ENCODE data around the gene DNM1.
A peak's percentile ranks its signal among the peaks of the same experiment; 100 is the strongest.

The DNM1 gene

GRCh38 chr9:128206916-128207910 lies 4.0 kb downstream of the DNM1 start:
- Mint-ChIP-seq H3K36me3 (ENCODE audit: low read depth) (no peaks in the 10 kb centered on the region), H3K9me3 (no peaks in the 10 kb centered on the region), H3K27me3 (peaks cover 12% of the 10 kb centered on the region)

GRCh38 chr9:128208386-128208785 lies 5.2 kb downstream of the DNM1 start:
- H3K4me1 Mint-ChIP-seq, result peaks cover 5% of the 10 kb centered on the region
- no peaks in the 10 kb centered on the region for H3K9me3 Mint-ChIP-seq
- peaks cover 13% of the 10 kb centered on the region for H3K27me3 Mint-ChIP-seq

More at GRCh38 chr9:128206916-128207910, 4.0 kb downstream of the DNM1 start:
- no peak overlapping the region for H3K27ac Mint-ChIP-seq
- ATAC-seq (no peak), DNase-seq (no peak)
- no peak overlapping the region for H3K4me3 Mint-ChIP-seq
- peaks cover 13% of the 10 kb centered on the region for H3K4me1 Mint-ChIP-seq

GRCh38 chr9:128208946-128209669 lies 5.9 kb downstream of the DNM1 start:
- DNase-seq (no peak), ATAC-seq (no peak)
- H3K27me3 Mint-ChIP-seq, result peaks cover 12% of the 10 kb centered on the region
- no peaks in the 10 kb centered on the region for H3K9me3 Mint-ChIP-seq
- H3K27ac Mint-ChIP-seq, result no peak overlapping the region
- H3K4me1 Mint-ChIP-seq, result peaks cover 4% of the 10 kb centered on the region
- H3K4me3 Mint-ChIP-seq, result no peak overlapping the region
- H3K36me3 Mint-ChIP-seq (ENCODE audit: low read depth), result no peaks in the 10 kb centered on the region

More at GRCh38 chr9:128208386-128208785, 5.2 kb downstream of the DNM1 start:
- ATAC-seq (no peak), DNase-seq (no peak)
- Mint-ChIP-seq H3K36me3 (ENCODE audit: low read depth) (no peaks in the 10 kb centered on the region), H3K4me3 (no peak overlapping the region), H3K27ac (no peak overlapping the region)

DNA sequence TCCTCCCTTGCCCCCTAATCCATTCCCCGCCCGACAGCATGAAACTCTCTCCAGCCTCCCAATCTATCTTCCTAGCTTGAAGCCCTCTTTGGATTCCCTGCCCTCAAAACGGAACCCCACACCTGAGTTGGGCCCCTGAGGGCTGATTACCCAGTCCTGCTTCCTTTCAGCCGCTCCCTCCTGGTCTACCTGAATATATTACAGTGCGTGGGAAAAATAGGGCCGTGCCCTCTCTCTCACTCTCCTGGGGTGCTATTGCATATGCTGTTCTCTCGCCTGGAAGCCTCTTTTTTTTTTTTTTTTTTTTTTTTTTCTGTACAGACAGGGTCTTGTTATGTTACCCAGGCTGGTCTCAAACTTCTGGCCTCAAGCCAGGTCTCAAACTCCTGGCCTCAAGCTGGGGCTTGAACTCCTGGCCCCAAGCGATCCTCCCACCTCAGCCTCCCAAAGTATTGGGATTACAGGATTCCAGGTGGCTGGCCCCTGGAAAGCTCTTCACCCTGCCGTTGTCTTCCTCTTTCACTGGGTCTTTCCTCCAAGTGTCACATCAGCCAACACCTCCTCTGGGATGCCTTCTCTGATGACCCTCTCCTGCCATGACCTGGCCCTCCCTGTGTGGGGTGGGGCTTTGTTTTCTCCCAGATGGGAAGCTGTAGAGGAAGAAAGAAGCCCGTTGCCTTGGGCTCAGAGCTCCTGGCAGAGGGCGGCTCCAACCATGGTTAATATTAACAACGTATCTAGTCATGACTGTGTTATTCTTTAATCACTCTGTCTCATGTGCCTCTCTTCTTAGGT lies 8.2 kb downstream of the DNM1 start:
- DNase-seq (no peak), ATAC-seq (no peak)
- Mint-ChIP-seq H3K4me3 (no peak overlapping the region), H3K27me3 (peaks cover 5% of the 10 kb centered on the region), H3K36me3 (ENCODE audit: low read depth) (no peaks in the 10 kb centered on the region), H3K27ac (no peak overlapping the region), H3K4me1 (no peaks in the 10 kb centered on the region), H3K9me3 (no peaks in the 10 kb centered on the region)

DNA sequence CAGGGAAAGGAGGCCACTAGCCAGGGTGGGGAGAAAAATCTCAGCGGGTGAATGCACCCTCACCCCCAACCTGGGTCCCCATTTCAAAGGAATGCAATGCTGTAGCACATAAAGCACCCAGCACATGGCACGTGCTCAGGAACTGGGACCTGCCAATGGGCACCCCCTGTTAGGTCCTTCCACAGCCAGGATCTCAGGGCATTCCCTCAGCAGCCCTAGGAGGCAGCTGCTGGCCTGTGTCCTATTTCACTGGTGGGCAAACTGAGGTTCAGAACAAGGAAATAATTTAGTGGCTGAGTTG lies 8.8 kb downstream of the DNM1 start:
- Mint-ChIP-seq H3K4me1 (peaks cover 2% of the 10 kb centered on the region), H3K27ac (no peak overlapping the region), H3K27me3 (peaks cover 6% of the 10 kb centered on the region), H3K36me3 (ENCODE audit: low read depth) (no peaks in the 10 kb centered on the region), H3K4me3 (no peak overlapping the region), H3K9me3 (no peaks in the 10 kb centered on the region)
- DNase-seq (no peak), ATAC-seq (no peak)

DNA sequence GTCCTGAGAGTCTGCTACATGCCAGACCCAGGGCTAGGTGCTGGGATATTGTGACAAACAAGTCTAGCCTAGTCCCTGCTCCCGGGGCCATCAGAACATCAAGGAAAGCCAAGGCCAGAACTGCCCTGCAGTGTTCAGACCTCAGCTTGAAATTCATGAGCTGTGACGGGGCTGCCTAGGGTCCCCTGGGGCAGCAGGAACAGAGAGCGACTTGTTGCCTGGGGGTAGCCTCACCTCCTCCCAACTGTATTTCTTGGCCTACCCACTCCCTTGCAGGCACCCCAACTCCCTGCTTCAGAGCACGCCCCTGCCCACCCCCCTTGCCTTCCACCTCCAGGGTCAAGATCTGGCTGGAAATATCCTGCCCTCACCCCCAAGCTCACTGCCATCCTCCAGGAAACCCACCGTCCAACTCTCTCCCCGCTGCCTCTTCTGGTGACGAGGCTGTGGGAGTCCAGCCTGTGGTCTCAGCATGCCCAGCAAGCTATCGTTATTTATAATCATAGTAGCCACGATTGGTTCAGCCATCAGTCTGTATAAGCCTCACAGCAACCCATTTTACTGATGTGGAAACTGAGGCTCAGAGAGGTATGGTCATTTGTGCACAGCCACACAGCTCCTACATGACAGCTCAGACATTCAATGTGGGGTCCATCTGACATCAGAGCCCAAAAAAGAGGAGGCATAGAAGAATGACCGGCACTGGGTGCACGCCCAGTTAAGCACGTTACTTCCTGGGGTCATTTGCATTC lies 10.7 kb downstream of the DNM1 start:
- Mint-ChIP-seq H3K27ac (no peak overlapping the region), H3K9me3 (no peaks in the 10 kb centered on the region), H3K36me3 (ENCODE audit: low read depth) (no peaks in the 10 kb centered on the region), H3K27me3 (peaks cover 5% of the 10 kb centered on the region), H3K4me1 (peaks cover 11% of the 10 kb centered on the region), H3K4me3 (no peak overlapping the region)
- ATAC-seq, result no peak
- no peak for DNase-seq

DNA sequence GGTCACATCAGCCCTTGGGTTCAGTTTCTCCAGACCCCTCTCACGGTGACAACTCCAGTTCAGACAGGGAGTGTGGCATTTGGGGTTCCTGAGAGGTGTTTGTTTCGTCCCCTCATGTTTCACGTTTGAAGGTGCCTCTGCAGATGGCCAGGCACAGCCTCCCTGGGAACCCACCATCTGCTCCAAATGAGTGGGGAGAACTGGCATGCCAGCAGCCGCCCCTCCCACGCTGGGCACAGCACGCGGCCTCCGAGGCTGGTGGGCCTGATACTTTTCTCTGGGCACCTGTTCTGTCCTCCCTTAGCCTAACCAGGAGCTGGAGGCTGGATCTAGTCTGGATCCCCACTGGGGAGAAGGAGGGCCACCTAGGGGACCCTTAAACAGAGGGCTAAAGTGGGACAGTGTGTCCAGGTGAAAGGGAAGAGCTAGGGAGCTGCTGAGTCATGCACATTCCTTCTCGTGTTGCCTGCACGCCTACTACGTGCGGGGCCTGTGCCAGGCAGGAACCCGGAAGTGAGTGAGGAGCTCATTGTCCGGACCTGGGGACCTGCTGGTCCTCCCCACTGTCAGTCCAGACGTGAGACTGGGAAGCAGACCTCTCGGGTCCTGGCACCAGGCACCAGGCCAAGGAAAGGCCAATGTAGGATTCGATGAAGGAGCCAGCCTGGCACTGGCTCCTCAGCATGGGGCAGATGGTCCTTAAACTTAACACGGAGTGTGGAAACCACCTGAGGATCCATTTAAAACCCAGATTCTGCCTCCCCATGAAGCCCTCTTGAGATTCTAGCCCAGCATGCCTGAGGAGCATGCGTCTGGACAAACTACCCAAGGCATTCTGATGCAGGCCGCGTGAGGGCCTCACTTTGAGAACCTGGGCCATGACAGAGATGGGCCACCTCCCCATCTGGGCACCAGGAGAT lies 11.7 kb downstream of the DNM1 start:
- ATAC-seq, result no peak
- H3K27me3 Mint-ChIP-seq, result peaks cover 5% of the 10 kb centered on the region
- H3K27ac Mint-ChIP-seq, result no peak overlapping the region
- no peaks in the 10 kb centered on the region for H3K9me3 Mint-ChIP-seq
- DNase-seq, result no peak
- H3K4me3 Mint-ChIP-seq, result no peak overlapping the region
- H3K36me3 Mint-ChIP-seq (ENCODE audit: low read depth), result no peaks in the 10 kb centered on the region
- peaks cover 13% of the 10 kb centered on the region for H3K4me1 Mint-ChIP-seq

- Mint-ChIP-seq H3K27me3 (peaks cover 5% of the 10 kb centered on the region), H3K27ac (no peak overlapping the region), H3K36me3 (ENCODE audit: low read depth) (no peaks in the 10 kb centered on the region), H3K4me3 (no peak overlapping the region), H3K4me1 (peaks cover 13% of the 10 kb centered on the region), H3K9me3 (no peaks in the 10 kb centered on the region)
- ATAC-seq (no peak), DNase-seq (no peak)
Observed at GRCh38 chr9:128215491-128216409, 12.6 kb downstream of the DNM1 start.

DNA sequence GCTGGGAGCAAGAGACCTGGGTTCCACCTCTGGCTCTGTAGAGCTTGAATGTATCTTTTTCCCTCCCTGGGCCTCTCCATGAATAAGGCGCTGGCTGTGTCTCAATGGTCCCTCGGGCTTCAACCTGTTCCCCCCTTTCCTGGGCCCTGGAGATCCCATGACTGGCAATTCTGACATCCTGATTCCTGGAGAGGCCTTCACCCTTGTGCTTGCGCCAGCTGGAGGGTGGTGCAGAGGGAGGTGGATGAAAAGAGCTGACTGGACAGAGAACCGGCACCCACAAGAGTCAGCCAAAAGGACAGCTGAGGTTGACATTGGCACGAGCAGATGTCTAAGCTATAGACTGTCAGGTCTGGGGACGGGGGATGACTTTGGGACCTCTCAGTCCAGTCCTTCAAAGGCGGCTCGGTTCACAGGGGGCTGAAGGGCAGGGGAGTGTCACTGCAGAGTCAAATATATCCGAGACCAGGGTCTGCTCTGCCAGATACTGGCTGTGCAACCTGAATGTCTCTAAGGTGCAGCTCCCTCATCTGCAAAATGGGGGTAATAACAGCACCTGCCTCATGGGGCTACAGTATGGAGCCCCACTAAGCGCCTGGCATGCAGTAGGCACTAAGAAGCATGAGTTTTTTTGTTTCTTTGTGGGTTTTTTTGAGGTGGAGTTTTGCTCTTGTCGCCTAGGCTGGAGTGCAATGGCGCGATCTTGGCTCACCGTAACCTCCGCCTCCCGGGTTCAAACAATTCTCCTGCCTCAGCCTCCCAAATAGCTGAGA lies 13.8 kb downstream of the DNM1 start:
- H3K36me3 Mint-ChIP-seq (ENCODE audit: low read depth), result no peaks in the 10 kb centered on the region
- peaks cover 5% of the 10 kb centered on the region for H3K27me3 Mint-ChIP-seq
- DNase-seq, result no peak
- peaks cover 13% of the 10 kb centered on the region for H3K4me1 Mint-ChIP-seq
- H3K4me3 Mint-ChIP-seq, result no peak overlapping the region
- no peak for ATAC-seq
- no peaks in the 10 kb centered on the region for H3K9me3 Mint-ChIP-seq
- no peak overlapping the region for H3K27ac Mint-ChIP-seq

DNA sequence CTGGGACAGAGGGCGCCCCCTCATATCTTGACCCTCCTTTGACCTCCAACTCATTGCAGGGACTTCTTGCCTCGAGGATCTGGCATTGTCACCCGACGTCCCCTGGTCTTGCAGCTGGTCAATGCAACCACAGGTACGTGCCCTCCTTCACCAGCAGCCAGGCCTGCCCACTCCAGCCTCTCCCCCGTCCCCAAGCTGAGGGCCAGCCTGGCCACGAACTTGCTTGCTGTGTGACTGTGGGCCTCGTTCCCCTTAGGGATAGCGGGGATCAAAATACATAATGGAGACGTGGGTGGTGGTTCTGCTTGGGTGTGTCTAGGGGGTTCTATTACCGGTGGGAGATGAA lies 15.0 kb downstream of the DNM1 start:
- no peaks in the 10 kb centered on the region for H3K9me3 Mint-ChIP-seq
- no peaks in the 10 kb centered on the region for H3K36me3 Mint-ChIP-seq (ENCODE audit: low read depth)
- DNase-seq, result no peak
- peak overlapping the region; percentile 67 for H3K27ac Mint-ChIP-seq
- H3K27me3 Mint-ChIP-seq, result peaks cover 2% of the 10 kb centered on the region
- peaks cover 13% of the 10 kb centered on the region for H3K4me1 Mint-ChIP-seq
- ATAC-seq, result no peak
- H3K4me3 Mint-ChIP-seq, result peak overlapping the region; percentile 74

- H3K9me3 Mint-ChIP-seq, result no peaks in the 10 kb centered on the region
- H3K27ac Mint-ChIP-seq, result peak overlapping the region; percentile 67
- no peaks in the 10 kb centered on the region for H3K36me3 Mint-ChIP-seq (ENCODE audit: low read depth)
- H3K27me3 Mint-ChIP-seq, result peaks cover 2% of the 10 kb centered on the region
- peaks cover 13% of the 10 kb centered on the region for H3K4me1 Mint-ChIP-seq
- ATAC-seq (peak; percentile 93), DNase-seq (peak; percentile 95)
- peak overlapping the region; percentile 74 for H3K4me3 Mint-ChIP-seq
Observed at GRCh38 chr9:128218518-128219389, 15.6 kb downstream of the DNM1 start.

Data from activated naive CD8-positive, alpha-beta T cell treated with anti-CD3 and anti-CD28 coated beads, Interleukin-2, amount 50 U/mL, for 24 hours (primary cell).